C4-2B (cell line): ENCODE measurements around the gene OSBP.

ENCODE experiments used
- H3K27ac ChIP-seq: fragments of 450-650 bp; 2 replicates; pipeline ENCODE4 v1.5.1; 2017
- ZFX ChIP-seq: fragments of 450-650 bp; IDR thresholded peaks from 2 replicates; pipeline ENCODE4 v1.6.1; 2017
- TF ChIP-seq, protein P1 (sequence below): fragments of 450-650 bp; conservative IDR thresholded peaks from 2 replicates; pipeline ENCODE4 v1.5.1; 2017; ENCODE audit warnings: mild to moderate bottlenecking

OSBP gene

DNA sequence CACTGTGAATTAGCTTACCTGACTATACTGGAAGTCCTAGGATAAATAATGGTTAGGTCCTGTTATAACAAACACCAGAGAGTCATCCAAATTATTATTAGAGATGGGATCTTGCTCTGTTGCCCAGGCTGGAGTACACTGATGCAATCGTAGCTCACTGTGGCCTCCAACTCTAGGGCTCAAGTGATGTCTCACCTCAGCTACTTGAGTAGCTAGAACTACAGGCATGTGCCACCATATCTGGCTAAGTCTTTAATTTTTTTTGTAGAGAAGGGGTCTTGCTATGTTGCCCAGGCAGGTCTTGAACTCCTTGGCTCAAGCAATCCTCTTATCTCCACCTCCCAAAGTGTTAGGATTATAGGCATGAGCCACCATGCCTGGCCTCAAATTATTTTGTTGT is 37.2 kb downstream of the OSBP start:
- H3K27ac ChIP-seq, result no peak overlapping the region
- no peak for TF ChIP-seq ZFX
- TF ChIP-seq, protein P1, sequence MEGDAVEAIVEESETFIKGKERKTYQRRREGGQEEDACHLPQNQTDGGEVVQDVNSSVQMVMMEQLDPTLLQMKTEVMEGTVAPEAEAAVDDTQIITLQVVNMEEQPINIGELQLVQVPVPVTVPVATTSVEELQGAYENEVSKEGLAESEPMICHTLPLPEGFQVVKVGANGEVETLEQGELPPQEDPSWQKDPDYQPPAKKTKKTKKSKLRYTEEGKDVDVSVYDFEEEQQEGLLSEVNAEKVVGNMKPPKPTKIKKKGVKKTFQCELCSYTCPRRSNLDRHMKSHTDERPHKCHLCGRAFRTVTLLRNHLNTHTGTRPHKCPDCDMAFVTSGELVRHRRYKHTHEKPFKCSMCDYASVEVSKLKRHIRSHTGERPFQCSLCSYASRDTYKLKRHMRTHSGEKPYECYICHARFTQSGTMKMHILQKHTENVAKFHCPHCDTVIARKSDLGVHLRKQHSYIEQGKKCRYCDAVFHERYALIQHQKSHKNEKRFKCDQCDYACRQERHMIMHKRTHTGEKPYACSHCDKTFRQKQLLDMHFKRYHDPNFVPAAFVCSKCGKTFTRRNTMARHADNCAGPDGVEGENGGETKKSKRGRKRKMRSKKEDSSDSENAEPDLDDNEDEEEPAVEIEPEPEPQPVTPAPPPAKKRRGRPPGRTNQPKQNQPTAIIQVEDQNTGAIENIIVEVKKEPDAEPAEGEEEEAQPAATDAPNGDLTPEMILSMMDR, result no peak

DNA sequence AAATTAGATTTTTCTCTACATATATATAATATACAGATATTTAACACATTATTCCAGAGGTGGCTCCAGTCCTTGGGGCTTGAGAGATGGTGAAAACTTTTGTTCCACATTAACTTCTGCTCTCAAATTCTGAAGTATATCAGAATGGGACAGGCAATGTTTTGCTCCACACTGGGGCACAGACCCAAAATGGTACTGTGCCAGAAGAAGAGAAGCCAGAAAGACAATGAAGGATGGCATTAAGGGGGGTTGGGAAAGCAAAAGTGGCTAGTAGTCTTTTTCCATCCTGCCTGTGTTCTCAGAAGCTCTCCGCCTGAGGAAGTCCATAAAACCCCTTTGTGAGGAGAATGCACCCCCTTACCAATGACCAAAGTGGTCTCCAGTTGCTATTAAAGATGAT is 40.1 kb downstream of the OSBP start:
- TF ChIP-seq, protein P1, result no peak
- no peak for TF ChIP-seq ZFX
- H3K27ac ChIP-seq, result no peak overlapping the region

DNA sequence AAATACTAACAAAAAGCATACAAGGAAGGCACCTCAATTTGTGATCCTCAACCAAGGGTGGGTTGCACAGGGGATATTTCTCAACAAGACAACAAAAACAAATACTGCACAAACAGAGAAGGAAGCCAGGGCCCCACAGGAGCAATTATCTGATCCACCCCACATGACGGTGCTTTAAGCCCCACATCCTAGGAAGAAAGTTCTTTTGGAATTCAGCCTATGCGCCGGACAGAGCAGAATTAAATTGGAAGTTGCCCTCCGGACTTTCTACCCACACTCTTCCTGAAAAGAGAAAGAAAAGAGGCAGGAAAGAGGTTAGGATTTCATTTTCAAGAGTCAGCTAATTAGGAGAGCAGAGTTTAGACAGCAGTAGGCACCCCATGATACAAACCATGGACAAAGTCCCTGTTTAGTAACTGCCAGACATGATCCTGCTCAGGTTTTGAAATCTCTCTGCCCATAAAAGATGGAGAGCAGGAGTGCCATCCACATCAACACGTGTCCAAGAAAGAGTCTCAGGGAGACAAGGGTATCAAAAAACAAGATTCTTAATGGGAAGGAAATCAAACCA is 40.6 kb downstream of the OSBP start:
- H3K27ac ChIP-seq, result no peak overlapping the region
- TF ChIP-seq, protein P1, result no peak
- TF ChIP-seq ZFX, result no peak

DNA sequence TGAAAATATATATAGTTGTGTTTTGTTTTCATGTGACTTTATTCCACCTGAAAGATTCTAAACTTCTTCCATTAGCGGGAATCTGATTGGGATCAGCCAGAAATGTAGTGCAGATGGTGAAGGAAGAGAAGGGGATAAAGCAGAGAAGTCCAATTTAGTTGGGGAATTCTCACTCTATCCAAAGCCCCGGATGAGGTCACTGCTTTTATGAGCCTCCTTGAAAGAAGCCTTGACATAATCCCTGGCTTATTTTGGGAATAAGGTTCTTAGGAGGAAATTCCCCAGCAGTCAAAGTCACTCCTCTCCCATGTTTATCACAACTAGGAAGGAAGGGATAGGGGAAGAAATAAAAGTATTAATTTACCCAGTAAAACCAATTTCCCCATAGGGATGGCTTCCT is 41.1 kb downstream of the OSBP start:
- no peak overlapping the region for H3K27ac ChIP-seq

DNA sequence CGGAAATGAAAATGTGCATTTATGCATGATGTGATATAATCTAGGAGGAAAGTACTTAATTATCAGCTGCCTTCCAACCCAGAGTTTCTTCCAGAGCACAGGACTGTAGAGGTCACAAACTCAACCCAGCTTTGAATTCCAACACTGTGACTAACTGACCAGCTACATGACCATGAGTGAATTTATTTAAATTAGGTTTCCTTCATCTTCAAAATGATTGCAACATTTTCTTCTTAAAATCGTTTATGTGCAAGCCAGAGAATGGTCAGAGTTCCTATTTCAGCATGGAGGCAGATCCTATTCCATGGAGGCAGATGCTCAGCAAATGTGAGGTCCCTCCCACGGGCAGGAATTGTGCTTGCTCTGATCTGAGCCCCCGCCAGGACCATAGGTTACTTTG is 42.4 kb downstream of the OSBP start:
- no peak overlapping the region for H3K27ac ChIP-seq
- TF ChIP-seq, protein P1, result no peak
- no peak for TF ChIP-seq ZFX

More for the DNA sequence above, 41.1 kb downstream of the OSBP start:
- TF ChIP-seq, protein P1, result no peak
- TF ChIP-seq ZFX, result no peak

DNA sequence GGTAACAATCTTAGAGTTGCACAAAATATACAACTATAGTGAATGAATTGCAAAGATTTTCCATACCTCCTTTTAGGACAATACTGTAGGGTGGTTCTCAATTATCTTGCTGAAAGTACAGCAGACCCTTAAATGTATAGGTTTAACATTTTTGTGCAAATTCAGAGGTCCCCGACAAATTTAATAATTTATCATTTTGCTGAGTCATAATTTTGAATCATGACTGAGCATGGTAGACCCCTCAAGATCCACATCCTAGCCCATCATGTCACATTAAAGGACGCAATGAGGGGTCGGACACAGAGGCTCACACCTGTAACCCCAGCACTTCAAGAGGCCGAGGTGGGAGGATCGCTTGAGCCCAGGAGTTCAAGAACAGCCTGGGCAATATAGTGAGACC is 43.5 kb downstream of the OSBP start:
- H3K27ac ChIP-seq, result no peak overlapping the region
- TF ChIP-seq, protein P1, result no peak
- no peak for TF ChIP-seq ZFX

DNA sequence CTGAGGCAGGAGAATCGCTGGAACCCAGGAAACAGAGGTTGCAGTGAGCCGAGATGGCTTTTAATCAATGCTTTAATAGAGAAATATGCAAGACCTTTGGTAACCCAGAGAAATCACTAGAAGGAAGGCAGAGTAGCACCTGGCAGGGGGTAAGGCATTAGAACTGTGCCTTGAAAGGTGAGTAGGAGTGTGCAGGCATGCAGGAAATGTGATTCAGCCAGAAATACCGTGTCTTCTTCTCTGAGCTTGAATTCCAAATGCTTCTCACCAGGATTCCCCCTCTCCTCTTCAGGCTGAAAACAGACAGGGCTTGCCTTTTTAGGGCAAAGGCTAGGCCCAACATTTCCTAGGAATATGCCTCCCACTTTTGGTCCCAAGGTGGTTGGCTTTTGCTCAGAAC is 53.3 kb downstream of the OSBP start:
- H3K27ac ChIP-seq, result no peak overlapping the region
- no peak for TF ChIP-seq ZFX
- TF ChIP-seq, protein P1, result no peak
